HG03103 (cell line): ENCODE measurements around the gene CTBP2.
"Not testable (repeated sequence)": the region's sequence is repeated elsewhere in the genome, so short reads cannot be mapped to it uniquely, and the experiment has no call there.

Experiments used
- ATAC-seq: cut with Tn5 transposase; IDR thresholded peaks from one replicate; pipeline ENCODE4 v1.9.1; 2021; ENCODE audit warnings: low read depth; ENCODE audit not compliant: unreplicated experiment

The CTBP2 gene

GRCh38 chr10:124993345-124993708, 167.0 kb downstream of the CTBP2 start:
- ATAC-seq, result no peak

- ATAC-seq, result peak; percentile 79
Observed at GRCh38 chr10:124992462-124993344, 167.7 kb downstream of the CTBP2 start.

- ATAC-seq, result no peak
Observed at GRCh38 chr10:124991835-124992234, 168.5 kb downstream of the CTBP2 start.

GRCh38 chr10:124990671-124991625, 169.4 kb downstream of the CTBP2 start:
- no peak for ATAC-seq

- no peak for ATAC-seq
Observed at GRCh38 chr10:124989526-124989925, 170.8 kb downstream of the CTBP2 start.

GRCh38 chr10:124988753-124989152, 171.6 kb downstream of the CTBP2 start:
- not testable (repeated sequence) for ATAC-seq

- no peak for ATAC-seq
Observed at GRCh38 chr10:124987788-124988187, 172.6 kb downstream of the CTBP2 start.

- ATAC-seq, result no peak
Observed at GRCh38 chr10:124985162-124985561, 175.2 kb downstream of the CTBP2 start.

GRCh38 chr10:124984376-124984775, 176.0 kb downstream of the CTBP2 start:
- no peak for ATAC-seq

- ATAC-seq, result no peak
Observed at GRCh38 chr10:124983321-124983720, 177.0 kb downstream of the CTBP2 start.

- no peak for ATAC-seq
Observed at GRCh38 chr10:124978376-124978725, 182.0 kb downstream of the CTBP2 start.

GRCh38 chr10:124977648-124978375, 182.6 kb downstream of the CTBP2 start:
- no peak for ATAC-seq

- ATAC-seq, result no peak
Observed at GRCh38 chr10:124977161-124977560, 183.2 kb downstream of the CTBP2 start.

- no peak for ATAC-seq
Observed at GRCh38 chr10:124975977-124976514, 184.3 kb downstream of the CTBP2 start.

- ATAC-seq, result no peak
Observed at GRCh38 chr10:124974131-124974530, 186.2 kb downstream of the CTBP2 start.

- no peak for ATAC-seq
Observed at GRCh38 chr10:124972637-124973036, 187.7 kb downstream of the CTBP2 start.

GRCh38 chr10:124971276-124971675, 189.1 kb downstream of the CTBP2 start:
- peak; percentile 52 for ATAC-seq

GRCh38 chr10:124967255-124967654, 193.1 kb downstream of the CTBP2 start:
- ATAC-seq, result no peak

GRCh38 chr10:124966008-124966407, 194.4 kb downstream of the CTBP2 start:
- ATAC-seq, result no peak
